ENCODE results near the gene STIM1.
"Not testable (repeated sequence)": the region's sequence is repeated elsewhere in the genome, so short reads cannot be mapped to it uniquely, and the experiment has no call there.

Gene STIM1

GRCh38 chr11:4035985-4036384 lies 180.5 kb downstream of the STIM1 start:
- H3K27ac Mint-ChIP-seq, result no peak overlapping the region
- H3K9me3 Mint-ChIP-seq, result peaks cover 5 to 7% of the 10 kb centered on the region in 2 donors
- ATAC-seq, result no peak
- peaks cover 13% of the 10 kb centered on the region for H3K4me1 Mint-ChIP-seq
- H3K4me3 Mint-ChIP-seq, result no peak overlapping the region
- DNase-seq, result no peak
- no peaks in the 10 kb centered on the region for H3K27me3 Mint-ChIP-seq

- H3K27me3 Mint-ChIP-seq, result no peaks in the 10 kb centered on the region
- DNase-seq (no peak), ATAC-seq (no peak)
- no peak overlapping the region for H3K4me3 Mint-ChIP-seq
- H3K4me1 Mint-ChIP-seq, result peaks cover 15% of the 10 kb centered on the region
- no peak overlapping the region for H3K27ac Mint-ChIP-seq
- peaks cover 5 to 7% of the 10 kb centered on the region in 2 donors for H3K9me3 Mint-ChIP-seq
Observed at GRCh38 chr11:4039011-4039410, 183.5 kb downstream of the STIM1 start.

GRCh38 chr11:4040461-4040860 lies 185.0 kb downstream of the STIM1 start:
- Mint-ChIP-seq H3K4me3 (no peak overlapping the region), H3K4me1 (peaks cover 13% of the 10 kb centered on the region), H3K27ac (no peak overlapping the region), H3K27me3 (no peaks in the 10 kb centered on the region), H3K9me3 (peaks cover 5 to 7% of the 10 kb centered on the region in 2 donors)
- DNase-seq, result no peak
- ATAC-seq, result no peak

GRCh38 chr11:4041731-4042391 lies 186.4 kb downstream of the STIM1 start:
- Mint-ChIP-seq H3K4me3 (no peak overlapping the region), H3K27me3 (no peaks in the 10 kb centered on the region), H3K9me3 (no peaks in the 10 kb centered on the region), H3K27ac (peak overlapping the region in 1 of 2 donors; percentile 43), H3K4me1 (peaks cover 11% of the 10 kb centered on the region)
- ATAC-seq (no peak), DNase-seq (no peak)

DNA sequence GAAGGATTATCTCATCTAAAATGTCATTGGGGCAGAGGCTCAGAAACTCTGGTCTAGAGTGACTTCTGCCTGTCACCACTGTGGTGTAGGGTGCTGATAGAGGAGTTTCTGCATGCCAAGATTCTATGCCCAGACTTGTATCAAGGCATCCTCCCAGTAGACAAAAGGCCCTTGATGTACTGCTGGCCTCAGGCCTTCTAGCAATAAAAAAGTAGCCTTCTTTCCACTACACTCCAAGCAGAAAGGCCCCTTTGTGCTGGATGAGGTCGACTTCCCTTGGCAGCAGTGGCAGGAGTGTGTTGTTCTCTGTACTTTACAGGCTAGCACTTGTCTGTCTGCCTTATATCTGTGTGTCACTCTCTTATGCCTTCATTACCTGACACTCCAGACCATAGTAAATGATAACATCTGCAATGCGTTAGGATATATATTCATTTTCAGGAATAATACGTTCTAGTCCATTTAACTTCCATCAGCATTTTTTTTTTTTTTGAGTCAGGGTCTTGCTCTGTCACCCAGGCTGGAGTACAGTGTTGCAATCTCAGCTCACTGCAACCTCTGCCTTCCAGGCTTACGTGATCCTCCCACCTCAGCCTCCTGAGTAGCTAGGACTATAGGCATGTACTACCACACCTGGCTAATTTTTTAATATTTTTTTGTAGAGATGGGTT lies 189.6 kb downstream of the STIM1 start:
- no peak overlapping the region for H3K4me3 Mint-ChIP-seq
- H3K9me3 Mint-ChIP-seq, result no peaks in the 10 kb centered on the region
- DNase-seq, result no peak
- no peak for ATAC-seq
- H3K27ac Mint-ChIP-seq, result no peak overlapping the region
- no peaks in the 10 kb centered on the region for H3K27me3 Mint-ChIP-seq
- peaks cover 8% of the 10 kb centered on the region for H3K4me1 Mint-ChIP-seq

DNA sequence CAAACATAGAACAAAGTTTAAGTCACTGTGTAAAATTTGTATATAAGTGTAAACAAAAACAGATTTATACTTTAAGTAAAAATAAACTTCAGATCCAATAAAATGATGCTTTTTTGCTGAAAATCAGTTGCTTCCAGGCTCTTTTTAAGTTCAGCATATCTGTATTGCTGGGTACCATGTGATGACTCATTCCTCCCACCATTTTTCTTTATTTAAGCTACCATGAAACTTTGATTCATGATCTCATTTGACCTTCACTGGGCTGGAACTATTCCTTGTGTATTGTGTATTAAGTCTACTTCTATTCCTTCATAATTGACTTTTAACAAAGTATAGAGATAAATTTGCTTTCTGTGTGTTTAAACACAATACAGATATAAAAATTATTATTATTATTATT lies 192.9 kb downstream of the STIM1 start:
- H3K27me3 Mint-ChIP-seq, result no peaks in the 10 kb centered on the region
- H3K4me3 Mint-ChIP-seq, result no peak overlapping the region
- no peak overlapping the region for H3K27ac Mint-ChIP-seq
- H3K9me3 Mint-ChIP-seq, result no peaks in the 10 kb centered on the region
- DNase-seq (no peak), ATAC-seq (no peak)
- peaks cover 8% of the 10 kb centered on the region for H3K4me1 Mint-ChIP-seq

- Mint-ChIP-seq H3K27me3 (no peaks in the 10 kb centered on the region), H3K9me3 (no peaks in the 10 kb centered on the region), H3K4me1 (peaks cover 5% of the 10 kb centered on the region), H3K4me3 (no peak overlapping the region), H3K27ac (no peak overlapping the region)
- DNase-seq (no peak), ATAC-seq (no peak)
Observed at GRCh38 chr11:4049006-4049405, 193.5 kb downstream of the STIM1 start.

DNA sequence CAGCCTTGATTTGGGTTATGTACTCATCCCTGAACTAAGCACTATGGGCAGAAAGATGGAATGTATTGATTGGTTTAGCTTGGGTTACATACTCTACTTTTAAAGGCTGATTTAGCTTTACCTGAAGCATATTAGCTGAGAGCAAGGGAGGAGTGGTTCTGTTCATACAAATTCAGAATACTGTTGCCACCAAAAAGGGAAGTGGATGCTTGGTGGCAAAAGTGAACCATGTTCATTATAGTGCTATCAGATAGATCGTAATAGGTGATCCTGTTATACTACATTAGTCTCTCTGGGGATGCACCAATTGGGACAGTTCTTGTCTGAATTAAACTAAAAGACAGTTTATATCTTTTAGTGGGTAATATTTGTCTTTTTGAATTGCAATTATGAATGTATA lies 194.7 kb downstream of the STIM1 start:
- no peak overlapping the region for H3K27ac Mint-ChIP-seq
- DNase-seq, result no peak
- H3K27me3 Mint-ChIP-seq, result no peaks in the 10 kb centered on the region
- H3K4me3 Mint-ChIP-seq, result no peak overlapping the region
- no peaks in the 10 kb centered on the region for H3K4me1 Mint-ChIP-seq
- no peaks in the 10 kb centered on the region for H3K9me3 Mint-ChIP-seq
- ATAC-seq, result no peak

- H3K9me3 Mint-ChIP-seq, H3K27me3 Mint-ChIP-seq, ATAC-seq, H3K4me3 Mint-ChIP-seq, DNase-seq: not testable (repeated sequence)
- H3K4me1 Mint-ChIP-seq, result peaks cover 17% of the 10 kb centered on the region
- H3K27ac Mint-ChIP-seq, result peak overlapping the region in 1 of 2 donors; percentile 6
Observed at GRCh38 chr11:4053200-4053599, 197.7 kb downstream of the STIM1 start.

GRCh38 chr11:4054643-4055042 lies 199.2 kb downstream of the STIM1 start:
- ATAC-seq (no peak), DNase-seq (no peak)
- H3K4me3 Mint-ChIP-seq, result no peak overlapping the region
- H3K4me1 Mint-ChIP-seq, result peaks cover 21% of the 10 kb centered on the region
- H3K9me3 Mint-ChIP-seq, result no peaks in the 10 kb centered on the region
- no peaks in the 10 kb centered on the region for H3K27me3 Mint-ChIP-seq
- H3K27ac Mint-ChIP-seq, result peak overlapping the region in 1 of 2 donors; percentile 36

- H3K27ac Mint-ChIP-seq, result no peak overlapping the region
- no peaks in the 10 kb centered on the region for H3K9me3 Mint-ChIP-seq
- H3K27me3 Mint-ChIP-seq, result no peaks in the 10 kb centered on the region
- H3K4me1 Mint-ChIP-seq, result peaks cover 35% of the 10 kb centered on the region
- no peak overlapping the region for H3K4me3 Mint-ChIP-seq
- ATAC-seq, result no peak
- DNase-seq, result no peak
Observed at GRCh38 chr11:4059424-4059823, 204.0 kb downstream of the STIM1 start.

- H3K27me3 Mint-ChIP-seq, result no peaks in the 10 kb centered on the region
- peak overlapping the region in 1 of 2 donors; percentile 63 for H3K27ac Mint-ChIP-seq
- DNase-seq (no peak), ATAC-seq (no peak)
- H3K4me1 Mint-ChIP-seq, result peaks cover 45% of the 10 kb centered on the region
- H3K9me3 Mint-ChIP-seq, result no peaks in the 10 kb centered on the region
- no peak overlapping the region for H3K4me3 Mint-ChIP-seq
Observed at GRCh38 chr11:4060182-4060923, 204.9 kb downstream of the STIM1 start.

DNA sequence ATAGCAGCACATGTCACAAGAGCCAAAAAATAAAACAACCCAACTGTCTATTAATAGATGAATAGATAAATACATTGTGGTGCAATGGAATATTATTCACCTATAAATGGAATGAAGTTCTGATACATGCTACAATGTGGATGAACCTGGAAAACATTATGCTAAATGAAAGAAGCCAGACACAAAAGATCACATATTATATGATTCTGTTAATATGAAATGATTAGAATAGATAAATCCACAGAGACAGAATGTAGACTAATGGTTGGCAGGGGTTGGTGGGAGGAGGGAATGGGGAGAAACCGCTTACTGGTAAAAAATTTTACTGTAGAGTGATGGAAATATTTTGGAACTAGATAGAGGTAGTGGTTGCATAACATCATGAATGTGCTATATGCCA lies 206.2 kb downstream of the STIM1 start:
- ATAC-seq (no peak), DNase-seq (no peak)
- no peaks in the 10 kb centered on the region for H3K27me3 Mint-ChIP-seq
- no peak overlapping the region for H3K27ac Mint-ChIP-seq
- peaks cover 56% of the 10 kb centered on the region for H3K4me1 Mint-ChIP-seq
- H3K9me3 Mint-ChIP-seq, result no peaks in the 10 kb centered on the region
- no peak overlapping the region for H3K4me3 Mint-ChIP-seq

- Mint-ChIP-seq H3K9me3 (no peaks in the 10 kb centered on the region), H3K27me3 (no peaks in the 10 kb centered on the region), H3K4me1 (peaks cover 56% of the 10 kb centered on the region), H3K27ac (no peak overlapping the region), H3K4me3 (no peak overlapping the region)
- ATAC-seq, result no peak
- DNase-seq, result no peak
Observed at GRCh38 chr11:4063348-4063747, 207.9 kb downstream of the STIM1 start.

GRCh38 chr11:4064278-4064955 lies 209.0 kb downstream of the STIM1 start:
- Mint-ChIP-seq H3K4me1 (peaks cover 64% of the 10 kb centered on the region), H3K4me3 (no peak overlapping the region)
- ATAC-seq, result peak; percentile 64

GRCh38 chr11:4065086-4065485 lies 209.6 kb downstream of the STIM1 start:
- H3K27me3 Mint-ChIP-seq, result no peaks in the 10 kb centered on the region
- H3K9me3 Mint-ChIP-seq, result no peaks in the 10 kb centered on the region
- peaks cover 70% of the 10 kb centered on the region for H3K4me1 Mint-ChIP-seq
- peak overlapping the region in 1 of 2 donors; percentile 77 for H3K27ac Mint-ChIP-seq
- peak; percentile 66 for ATAC-seq
- no peak overlapping the region for H3K4me3 Mint-ChIP-seq
- no peak for DNase-seq

More at GRCh38 chr11:4064278-4064955, 209.0 kb downstream of the STIM1 start:
- Mint-ChIP-seq H3K9me3 (no peaks in the 10 kb centered on the region), H3K27ac (peak overlapping the region in 1 of 2 donors; percentile 36), H3K27me3 (no peaks in the 10 kb centered on the region)
- DNase-seq, result no peak
